Stomach (tissue), 9 donors: ENCODE results near the gene VPS33B. TPM values are rescaled to one million over a fixed set of nuclear protein-coding genes. Genes with fewer than 3 reads are reported as not detected.

Experiments used
- DNase-seq, 2 donors: peaks; one replicate each; pipeline versions ENCODE4 v3.0.0 to v3.0.0-alpha.2; 2013 to 2019
- H3K27ac ChIP-seq, 5 donors: fragments of 200-600 bp in 4 of 5; sonication (generic) in 4 of 5; one replicate each; pipeline ENCODE4 v1.5.1; 2013 to 2019; ENCODE audit warnings: mild to moderate bottlenecking in 1 of 5, moderate library complexity in 1 of 5
- H3K27me3 ChIP-seq, 3 donors: fragments of 200-600 bp; sonication (generic); one replicate each; pipeline ENCODE4 v1.5.1; 2017 to 2019; ENCODE audit warnings: mixed run types in 1 of 3
- H3K36me3 ChIP-seq, 4 donors: fragments of 200-600 bp; sonication (generic); 1 replicate in 3 of 4; 2 replicates in 1 of 4; pipeline ENCODE4 v1.5.1; 2016 to 2019
- H3K4me1 ChIP-seq, 4 donors: fragments of 200-600 bp; sonication (generic); one replicate each; pipeline ENCODE4 v1.5.1; 2016 to 2019
- H3K4me3 ChIP-seq, 4 donors: fragments of 200-600 bp; sonication (generic) in 3 of 4; one replicate each; pipeline ENCODE4 v1.5.1; 2016 to 2019; ENCODE audit warnings: mild to moderate bottlenecking in 1 of 4
- H3K9me3 ChIP-seq, 4 donors: fragments of 200-600 bp; sonication (generic); one replicate each; pipeline ENCODE4 v1.5.1; 2016 to 2019
- CTCF ChIP-seq, 7 experiments: fragments of 450-650 bp in 4 of 7; fragments of 200-600 bp in 3 of 7; sonication (generic) in 3 of 7; IDR thresholded peaks; one replicate each; pipeline ENCODE4 v1.5.1; 2016 to 2019; ENCODE audit warnings: antibody characterized with exemption in 7 of 7, control low read depth in 2 of 7, mild to moderate bottlenecking in 1 of 7
- EP300 ChIP-seq: sonication (generic); formaldehyde crosslinking; IDR thresholded peaks from one replicate; pipeline ENCODE4 v1.6.1; 2017; ENCODE audit warnings: antibody characterized with exemption
- POLR2A ChIP-seq, 4 donors: fragments of 450-650 bp; IDR thresholded peaks; one replicate each; pipeline ENCODE4 v1.6.1; 2016; ENCODE audit warnings: antibody characterized with exemption in 4 of 4, control low read depth in 2 of 4, mild to moderate bottlenecking in 1 of 4, moderate library complexity in 1 of 4
- POLR2AphosphoS5 ChIP-seq, 3 donors: sonication (generic); formaldehyde crosslinking; IDR thresholded peaks; one replicate each; pipeline ENCODE4 v1.6.1; 2016; ENCODE audit warnings: antibody characterized with exemption in 3 of 3
- WGBS, 5 donors: extraction: QIAGEN DNeasy Blood & Tissue Kit in 3 of 5; methylation state at CpG; one replicate each; pipeline versions ENCODE4 v1.1.5 to v1.1.7; 2013 to 2018; 5-methylcytosine and 5-hydroxymethylcytosine counted together
- intact Hi-C: fragments of 100-400 bp; cut with DNase I; formaldehyde crosslinking; loops from one replicate; pipeline ENCODE4 v1.15.1; 2023; ENCODE audit warnings: low total_unique reads
- polyA plus RNA-seq, 3 donors: library from polyadenylated mRNA; stranded (reverse); fragments of 200-250 nt; gene quantifications; one replicate each; pipeline ENCODE4 v1.2.3, GENCODE V29; 2013
- total RNA-seq, 5 donors: library from RNA; depleted of rRNA; stranded (reverse); fragments of >200 nt; gene quantifications; one replicate each; pipeline versions ENCODE4 v1.1.0 to v1.2.3, GENCODE V29; 2014 to 2016
- donor health status: healthy with polysubstance abuse.
- donor health status: Bipolar disorder and iron deficiency.
- donor health status: healthy.

VPS33B gene
- total and polyA plus RNA-seq, 8 donors, result 1.2 to 23.2 (median 12.6) TPM

DNA sequence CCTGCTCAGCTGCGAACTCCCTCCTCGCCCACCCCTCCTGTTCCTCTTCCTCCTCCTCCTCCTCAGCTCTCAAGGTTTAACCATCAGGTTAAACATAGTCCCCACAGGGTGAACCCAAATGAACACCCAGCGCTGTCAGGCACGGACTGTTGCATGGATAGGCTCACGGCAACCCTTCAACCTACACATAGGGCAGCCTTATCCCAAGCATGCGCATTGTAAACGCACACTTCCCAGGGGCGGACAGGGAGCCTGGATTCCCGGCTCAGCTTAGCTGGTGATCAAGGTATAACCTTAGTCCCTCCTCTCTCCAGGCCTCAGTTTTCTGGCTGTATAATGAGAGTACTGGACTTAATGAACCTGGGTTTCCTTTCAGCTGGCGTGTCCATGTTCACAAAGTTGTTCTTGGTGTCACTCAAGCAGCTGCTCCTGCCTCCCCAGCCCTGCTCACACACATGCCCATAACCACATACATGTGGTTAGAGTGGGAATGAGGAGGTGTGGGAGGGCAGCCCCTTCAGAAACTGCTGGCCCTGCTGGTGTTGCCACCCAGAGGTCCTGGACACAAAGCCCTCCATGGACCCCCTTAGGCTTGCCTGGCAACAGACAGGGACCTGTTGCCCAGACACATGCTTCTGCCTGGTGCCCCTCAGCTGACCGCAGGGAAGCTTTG lies 20.9 kb upstream of the VPS33B start:
- H3K27ac ChIP-seq, result no peak overlapping the region
- H3K4me1 ChIP-seq, result peaks cover 0 to 4% (median 0%) of the 10 kb centered on the region in 4 donors
- no peaks in the 10 kb centered on the region for H3K36me3 ChIP-seq
- WGBS, 5 donors, result 88 to 94% (median 89%) methylated on average over 7 to 11 of the region's 11 CpGs
- no peaks in the 10 kb centered on the region for H3K9me3 ChIP-seq
- peaks cover 0 to 3% (median under 1%) of the 10 kb centered on the region in 3 donors for H3K27me3 ChIP-seq
- intact Hi-C loops, result no loop called here
- no peak overlapping the region for H3K4me3 ChIP-seq
- no peak for TF ChIP-seq CTCF (IDR thresholded peaks at IDR 0.05)
- TF ChIP-seq EP300, result no peak
- TF ChIP-seq POLR2AphosphoS5 (IDR thresholded peaks at IDR 0.05), result no peak
- DNase-seq, result no peak

- Histone ChIP-seq H3K4me3 (no peak overlapping the region), H3K9me3 (no peaks in the 10 kb centered on the region), H3K27ac (no peak overlapping the region), H3K27me3 (peaks cover 0 to 8% (median 3%) of the 10 kb centered on the region in 3 donors), H3K36me3 (no peaks in the 10 kb centered on the region), H3K4me1 (no peaks in the 10 kb centered on the region)
- 81 to 84% (median 81%) methylated on average over 8 of the region's 8 CpGs for WGBS, 5 donors
- TF ChIP-seq EP300 (no peak), POLR2AphosphoS5 (IDR thresholded peaks at IDR 0.05) (no peak), CTCF (IDR thresholded peaks at IDR 0.05) (no peak), POLR2A (IDR thresholded peaks at IDR 0.05) (no peak)
- no peak for DNase-seq
- intact Hi-C loops, result no loop called here
These were observed 18.5 kb upstream of the VPS33B start for GRCh38 chr15:91040856-91041255.

DNA sequence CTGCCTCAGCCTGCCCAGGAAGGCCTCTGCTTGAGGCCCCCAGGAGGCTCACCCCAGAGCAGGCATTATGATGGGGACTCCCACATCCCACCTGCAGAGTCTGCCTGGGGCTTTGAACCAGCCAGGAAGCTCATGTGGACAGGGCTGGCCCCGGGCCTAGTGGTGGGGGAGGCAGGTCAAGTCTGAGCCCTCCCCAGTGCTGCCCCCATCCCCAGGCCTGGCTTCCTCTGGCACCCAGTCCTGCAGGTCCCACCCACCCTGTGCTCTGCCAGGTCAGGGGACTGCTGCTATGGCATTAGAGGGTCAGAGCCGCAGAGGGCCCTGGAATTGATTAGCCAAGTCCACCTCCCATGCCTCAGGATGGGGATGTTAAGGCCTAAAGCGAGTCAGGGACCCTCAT lies 17.6 kb upstream of the VPS33B start:
- no peak overlapping the region for H3K27ac ChIP-seq
- peaks cover 0 to 8% (median 3%) of the 10 kb centered on the region in 3 donors for H3K27me3 ChIP-seq
- H3K4me3 ChIP-seq, result no peak overlapping the region
- no peaks in the 10 kb centered on the region for H3K4me1 ChIP-seq
- intact Hi-C loops, result no loop called here
- no peaks in the 10 kb centered on the region for H3K9me3 ChIP-seq
- no peak for DNase-seq
- WGBS, 5 donors, result 69 to 77% (median 72%) methylated on average over 2 to 3 of the region's 3 CpGs; no CpG with 5 or more reads in 1 of the 5 donors
- H3K36me3 ChIP-seq, result no peaks in the 10 kb centered on the region
- no peak for TF ChIP-seq POLR2AphosphoS5 (IDR thresholded peaks at IDR 0.05)
- TF ChIP-seq EP300, result no peak
- no peak for TF ChIP-seq CTCF (IDR thresholded peaks at IDR 0.05)
- no peak for TF ChIP-seq POLR2A (IDR thresholded peaks at IDR 0.05)

- H3K27ac ChIP-seq, result peak overlapping the region in 1 of 5 donors; percentile 59
- peaks cover 0 to 7% (median 3%) of the 10 kb centered on the region in 4 donors for H3K4me1 ChIP-seq
- peak; percentile 92 to 93 for DNase-seq
- TF ChIP-seq EP300 (no peak), CTCF (IDR thresholded peaks at IDR 0.05) (peak in 5 of 7 experiments; percentile 58 to 94 (median 77)), POLR2AphosphoS5 (IDR thresholded peaks at IDR 0.05) (peak in 2 of 3 donors; percentile 61 to 81)
- no peaks in the 10 kb centered on the region for H3K36me3 ChIP-seq
- no peaks in the 10 kb centered on the region for H3K9me3 ChIP-seq
- peak overlapping the region in 1 of 4 donors; percentile 3 for H3K4me3 ChIP-seq
- 29 to 38% (median 34%) methylated on average over 10 to 12 of the region's 12 CpGs for WGBS, 5 donors
- intact Hi-C loops, result no loop called here
- H3K27me3 ChIP-seq, result peaks cover 0 to 3% (median under 1%) of the 10 kb centered on the region in 3 donors
These were observed 10.8 kb upstream of the VPS33B start for GRCh38 chr15:91032919-91033803.
